AG04449 (cell line): ENCODE data around the gene FAM43B.

ENCODE experiments used
- CTCF ChIA-PET: fragments of 350-600 bp; formaldehyde crosslinking; extraction: SDS; loops from one replicate; lab custom pipeline; 2021; ENCODE audit warnings: antibody characterized with exemption; lab: Yijun Ruan, JAX
- POLR2A ChIA-PET: fragments of 400-600, 350-600 bp; formaldehyde crosslinking; extraction: SDS; loops from one replicate; lab custom pipeline; 2020; ENCODE audit warnings: antibody characterized with exemption, inconsistent platforms; lab: Yijun Ruan, JAX
- DNase-seq: peaks from one replicate; pipeline ENCODE4 v3.0.0-alpha.2; 2010; ENCODE audit warnings: low read depth, low spot score
- H3K4me3 ChIP-seq: 2 replicates; pipeline ENCODE4 v1.5.1; 2011; ENCODE audit warnings: low read depth, mild to moderate bottlenecking, control low read depth, low read length
- CTCF ChIP-seq: IDR thresholded peaks from one replicate; pipeline ENCODE4 v1.5.1; 2011; ENCODE audit warnings: mild to moderate bottlenecking, moderate library complexity, low read length, control low read depth, inconsistent platforms; ENCODE audit not compliant: insufficient read depth; ENCODE audit errors: missing control alignments

Gene FAM43B

GRCh38 chr1:20575541-20576336, 23.4 kb downstream of the FAM43B start:
- DNase-seq = no peak
- ChIA-PET CTCF (interaction anchor here (0.7 to 8.6 kb wide), 30 partner anchors 10 to 249 kb away, joined by 3 to 186 read pairs (median 6); partner anchors contain the start of genes CDA, DDOST and PINK1), POLR2A (interaction anchor here (1.1 kb wide), 1 partner anchor 58 kb away, joined by 5 read pairs; no protein-coding TSS in a partner anchor)
- no peak overlapping the region for H3K4me3 ChIP-seq
- no peak for TF ChIP-seq CTCF

GRCh38 chr1:20578062-20578461, 25.7 kb downstream of the FAM43B start:
- no peak for DNase-seq
- ChIA-PET CTCF (interaction anchor here (1.1 to 8.6 kb wide), 5 partner anchors 10 to 63 kb away, joined by 3 to 186 read pairs (median 7); partner anchors contain the start of genes CDA and PINK1), POLR2A (no interaction called here)
- H3K4me3 ChIP-seq = no peak overlapping the region
- no peak for TF ChIP-seq CTCF

- no peak overlapping the region for H3K4me3 ChIP-seq
- POLR2A ChIA-PET = interaction anchor here (0.6 kb wide), 1 partner anchor 45 kb away, joined by 3 read pairs; no protein-coding TSS in a partner anchor
- DNase-seq = no peak
- CTCF ChIA-PET = interaction anchor here (0.8 to 2.9 kb wide), 7 partner anchors 10 to 62 kb away, joined by 3 to 32 read pairs (median 4); partner anchors contain the start of genes CDA and PINK1
- no peak for TF ChIP-seq CTCF
Measured at GRCh38 chr1:20578721-20579395, 26.5 kb downstream of the FAM43B start.

- ChIA-PET POLR2A (no interaction called here), CTCF (interaction anchor here (1.2 to 9.0 kb wide), 3 partner anchors 10 to 54 kb away, joined by 3 to 74 read pairs (median 54); partner anchors contain the start of gene PINK1)
- no peak for DNase-seq
Measured at GRCh38 chr1:20584890-20585289, 32.5 kb downstream of the FAM43B start.

GRCh38 chr1:20586953-20587660, 34.7 kb downstream of the FAM43B start:
- ChIA-PET POLR2A (no interaction called here), CTCF (interaction anchor here (0.6 to 9.0 kb wide), 4 partner anchors 9 to 45 kb away, joined by 3 to 74 read pairs (median 28); partner anchors contain the start of gene PINK1)
- peak; percentile 27 for TF ChIP-seq CTCF
- no peak for DNase-seq
- no peak overlapping the region for H3K4me3 ChIP-seq

More at GRCh38 chr1:20584890-20585289, 32.5 kb downstream of the FAM43B start:
- no peak for TF ChIP-seq CTCF
- no peak overlapping the region for H3K4me3 ChIP-seq
